GM23338 (cell line): ENCODE results near the gene AP4B1. TPM values are rescaled to one million over a fixed set of nuclear protein-coding genes. Genes with fewer than 3 reads are reported as not detected.

Experiments
- ETS1 ChIP-seq: IDR thresholded peaks from 2 replicates; pipeline ENCODE4 v1.6.1; 2016; ENCODE audit warnings: antibody characterized with exemption
- EZH2 ChIP-seq: fragments of 200-600 bp; sonication (generic); IDR thresholded peaks from one replicate; pipeline ENCODE4 v1.8.0; 2017; ENCODE audit warnings: antibody characterized with exemption, mild to moderate bottlenecking, low read depth; ENCODE audit not compliant: unreplicated experiment
- EZH2phosphoT487 ChIP-seq: fragments of 200-600 bp; sonication (generic); IDR thresholded peaks from one replicate; pipeline ENCODE4 v1.8.1; 2018; ENCODE audit warnings: antibody characterized with exemption; ENCODE audit not compliant: unreplicated experiment
- JUNB ChIP-seq: IDR thresholded peaks from one replicate; pipeline ENCODE4 v1.6.1; 2016; ENCODE audit warnings: antibody characterized with exemption; ENCODE audit not compliant: unreplicated experiment
- NANOG ChIP-seq: IDR thresholded peaks from 2 replicates; pipeline ENCODE4 v1.6.1; 2016; ENCODE audit warnings: antibody characterized with exemption, borderline replicate concordance
- POLR2AphosphoS5 ChIP-seq: IDR thresholded peaks from 2 replicates; pipeline ENCODE4 v1.6.1; 2016; ENCODE audit warnings: antibody characterized with exemption, low read depth
- STAT1 ChIP-seq: IDR thresholded peaks from one replicate; pipeline ENCODE4 v1.6.1; 2016; ENCODE audit warnings: antibody characterized with exemption; ENCODE audit not compliant: unreplicated experiment
- ZNF114 ChIP-seq: fragments of 250-450 bp; sonication (Bioruptor Pico); IDR thresholded peaks from 2 replicates; pipeline ENCODE4 v1.5.0; 2020; ENCODE audit warnings: mild to moderate bottlenecking, moderate library complexity
- ZNF331 ChIP-seq: fragments of 250-450 bp; sonication (Bioruptor Pico); IDR thresholded peaks from 2 replicates; pipeline ENCODE4 v1.5.0; 2020; ENCODE audit warnings: low read depth, mild to moderate bottlenecking, moderate library complexity
- polyA plus RNA-seq: library from polyadenylated mRNA; unstranded; fragments of >200 nt; fragmentation: Nextera tagmentation; extraction: Ambion mirVana; gene quantifications from 2 replicates; pipeline ENCODE4 v1.2.1, GENCODE V29; 2016
- total RNA-seq: library from RNA; depleted of rRNA; stranded (reverse); fragments of >200 nt; shearing (Covaris generic); gene quantifications from 2 replicates; pipeline ENCODE4 v1.2.3, GENCODE V29; 2014
- TF ChIP-seq, protein P1 (sequence below): fragments of 250-450 bp; sonication (Bioruptor Pico); IDR thresholded peaks from 2 replicates; pipeline ENCODE4 v1.5.0; 2020; ENCODE audit warnings: mild to moderate bottlenecking, moderate library complexity

AP4B1 gene
- total and polyA plus RNA-seq, 2 experiments from 2014 or later: 7.5 to 13.4 TPM

DNA sequence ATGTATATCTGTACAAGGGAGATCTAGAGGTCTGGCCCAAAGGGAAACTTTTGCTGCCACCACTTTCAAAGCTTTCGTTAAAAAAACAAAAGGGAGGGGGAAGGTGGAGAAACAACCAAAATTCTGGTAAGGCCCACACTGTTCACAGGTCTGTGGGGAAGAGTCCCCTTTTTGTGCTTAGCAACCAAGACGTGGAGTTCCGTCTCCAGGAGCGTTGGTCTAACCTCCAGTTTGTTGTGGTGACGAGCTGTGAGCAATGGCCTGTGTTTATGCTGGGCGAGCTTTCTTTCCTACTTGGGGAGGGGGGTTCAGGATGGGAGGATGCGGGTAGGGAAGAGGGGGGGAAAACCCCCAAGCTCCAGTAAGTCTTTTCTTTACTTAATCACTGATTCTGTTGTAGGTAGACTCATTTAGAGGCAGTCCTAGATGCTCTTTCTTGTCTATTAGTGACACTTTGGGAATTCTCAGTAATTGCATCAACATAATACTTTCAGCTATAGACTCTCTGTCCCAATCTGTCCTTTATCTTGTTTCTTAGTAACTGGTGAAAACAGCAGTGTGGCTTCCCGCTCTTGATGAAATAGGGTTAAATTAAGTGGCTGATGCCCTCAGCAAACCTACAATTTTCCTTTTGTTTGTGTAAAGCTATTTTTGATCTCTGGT lies 26.0 kb upstream of the AP4B1 start (continued):
- TF ChIP-seq, protein P1, sequence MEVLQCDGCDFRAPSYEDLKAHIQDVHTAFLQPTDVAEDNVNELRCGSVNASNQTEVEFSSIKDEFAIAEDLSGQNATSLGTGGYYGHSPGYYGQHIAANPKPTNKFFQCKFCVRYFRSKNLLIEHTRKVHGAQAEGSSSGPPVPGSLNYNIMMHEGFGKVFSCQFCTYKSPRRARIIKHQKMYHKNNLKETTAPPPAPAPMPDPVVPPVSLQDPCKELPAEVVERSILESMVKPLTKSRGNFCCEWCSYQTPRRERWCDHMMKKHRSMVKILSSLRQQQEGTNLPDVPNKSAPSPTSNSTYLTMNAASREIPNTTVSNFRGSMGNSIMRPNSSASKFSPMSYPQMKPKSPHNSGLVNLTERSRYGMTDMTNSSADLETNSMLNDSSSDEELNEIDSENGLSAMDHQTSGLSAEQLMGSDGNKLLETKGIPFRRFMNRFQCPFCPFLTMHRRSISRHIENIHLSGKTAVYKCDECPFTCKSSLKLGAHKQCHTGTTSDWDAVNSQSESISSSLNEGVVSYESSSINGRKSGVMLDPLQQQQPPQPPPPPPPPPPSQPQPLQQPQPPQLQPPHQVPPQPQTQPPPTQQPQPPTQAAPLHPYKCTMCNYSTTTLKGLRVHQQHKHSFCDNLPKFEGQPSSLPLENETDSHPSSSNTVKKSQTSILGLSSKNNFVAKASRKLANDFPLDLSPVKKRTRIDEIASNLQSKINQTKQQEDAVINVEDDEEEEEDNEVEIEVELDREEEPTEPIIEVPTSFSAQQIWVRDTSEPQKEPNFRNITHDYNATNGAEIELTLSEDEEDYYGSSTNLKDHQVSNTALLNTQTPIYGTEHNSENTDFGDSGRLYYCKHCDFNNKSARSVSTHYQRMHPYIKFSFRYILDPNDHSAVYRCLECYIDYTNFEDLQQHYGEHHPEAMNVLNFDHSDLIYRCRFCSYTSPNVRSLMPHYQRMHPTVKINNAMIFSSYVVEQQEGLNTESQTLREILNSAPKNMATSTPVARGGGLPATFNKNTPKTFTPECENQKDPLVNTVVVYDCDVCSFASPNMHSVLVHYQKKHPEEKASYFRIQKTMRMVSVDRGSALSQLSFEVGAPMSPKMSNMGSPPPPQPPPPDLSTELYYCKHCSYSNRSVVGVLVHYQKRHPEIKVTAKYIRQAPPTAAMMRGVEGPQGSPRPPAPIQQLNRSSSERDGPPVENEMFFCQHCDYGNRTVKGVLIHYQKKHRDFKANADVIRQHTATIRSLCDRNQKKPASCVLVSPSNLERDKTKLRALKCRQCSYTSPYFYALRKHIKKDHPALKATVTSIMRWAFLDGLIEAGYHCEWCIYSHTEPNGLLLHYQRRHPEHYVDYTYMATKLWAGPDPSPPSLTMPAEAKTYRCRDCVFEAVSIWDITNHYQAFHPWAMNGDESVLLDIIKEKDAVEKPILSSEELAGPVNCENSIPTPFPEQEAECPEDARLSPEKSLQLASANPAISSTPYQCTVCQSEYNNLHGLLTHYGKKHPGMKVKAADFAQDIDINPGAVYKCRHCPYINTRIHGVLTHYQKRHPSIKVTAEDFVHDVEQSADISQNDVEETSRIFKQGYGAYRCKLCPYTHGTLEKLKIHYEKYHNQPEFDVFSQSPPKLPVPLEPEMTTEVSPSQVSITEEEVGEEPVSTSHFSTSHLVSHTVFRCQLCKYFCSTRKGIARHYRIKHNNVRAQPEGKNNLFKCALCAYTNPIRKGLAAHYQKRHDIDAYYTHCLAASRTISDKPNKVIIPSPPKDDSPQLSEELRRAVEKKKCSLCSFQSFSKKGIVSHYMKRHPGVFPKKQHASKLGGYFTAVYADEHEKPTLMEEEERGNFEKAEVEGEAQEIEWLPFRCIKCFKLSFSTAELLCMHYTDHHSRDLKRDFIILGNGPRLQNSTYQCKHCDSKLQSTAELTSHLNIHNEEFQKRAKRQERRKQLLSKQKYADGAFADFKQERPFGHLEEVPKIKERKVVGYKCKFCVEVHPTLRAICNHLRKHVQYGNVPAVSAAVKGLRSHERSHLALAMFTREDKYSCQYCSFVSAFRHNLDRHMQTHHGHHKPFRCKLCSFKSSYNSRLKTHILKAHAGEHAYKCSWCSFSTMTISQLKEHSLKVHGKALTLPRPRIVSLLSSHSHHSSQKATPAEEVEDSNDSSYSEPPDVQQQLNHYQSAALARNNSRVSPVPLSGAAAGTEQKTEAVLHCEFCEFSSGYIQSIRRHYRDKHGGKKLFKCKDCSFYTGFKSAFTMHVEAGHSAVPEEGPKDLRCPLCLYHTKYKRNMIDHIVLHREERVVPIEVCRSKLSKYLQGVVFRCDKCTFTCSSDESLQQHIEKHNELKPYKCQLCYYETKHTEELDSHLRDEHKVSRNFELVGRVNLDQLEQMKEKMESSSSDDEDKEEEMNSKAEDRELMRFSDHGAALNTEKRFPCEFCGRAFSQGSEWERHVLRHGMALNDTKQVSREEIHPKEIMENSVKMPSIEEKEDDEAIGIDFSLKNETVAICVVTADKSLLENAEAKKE: no peak
- TF ChIP-seq EZH2: no peak
- TF ChIP-seq POLR2AphosphoS5: no peak
- no peak for TF ChIP-seq JUNB
- TF ChIP-seq ZNF114 (CRISPR knock-in tag): no peak
- no peak for TF ChIP-seq ETS1
- no peak for TF ChIP-seq STAT1
- no peak for TF ChIP-seq ZNF331 (CRISPR knock-in tag)
- TF ChIP-seq NANOG: no peak
- TF ChIP-seq EZH2phosphoT487: no peak
